ENCODE measurements around the gene CASZ1. TPM values are rescaled to one million over a fixed set of nuclear protein-coding genes. Genes with fewer than 3 reads are reported as not detected.

The CASZ1 gene
- polyA plus RNA-seq, 1 donor, result 16.2 TPM

GRCh38 chr1:10821388-10821787 is 24.9 kb upstream of the CASZ1 start:
- Histone ChIP-seq H3K36me3 (ENCODE audit: control insufficient read depth, insufficient read depth, low read length) (no peaks in the 10 kb centered on the region), H3K27me3 (ENCODE audit: control insufficient read depth, insufficient read depth, low read length) (no peaks in the 10 kb centered on the region), H3K27ac (ENCODE audit: low read length) (no peak overlapping the region), H3K4me1 (ENCODE audit: control insufficient read depth, insufficient read depth, low read length) (no peaks in the 10 kb centered on the region), H3K9me3 (ENCODE audit: control insufficient read depth, low read depth, low read length) (no peaks in the 10 kb centered on the region), H3K4me3 (ENCODE audit: low read length) (no peak overlapping the region)
- WGBS (ENCODE audit: insufficient coverage, low lambda C conversion rate), result no CpG with 5 or more reads among the region's 2 CpGs
- no peak for DNase-seq

GRCh38 chr1:10820422-10820821 is 24.0 kb upstream of the CASZ1 start:
- H3K36me3 ChIP-seq (ENCODE audit: control insufficient read depth, insufficient read depth, low read length), result no peaks in the 10 kb centered on the region
- no CpG with 5 or more reads among the region's 7 CpGs for WGBS (ENCODE audit: insufficient coverage, low lambda C conversion rate)
- H3K4me1 ChIP-seq (ENCODE audit: control insufficient read depth, insufficient read depth, low read length), result no peaks in the 10 kb centered on the region
- no peaks in the 10 kb centered on the region for H3K27me3 ChIP-seq (ENCODE audit: control insufficient read depth, insufficient read depth, low read length)
- DNase-seq, result no peak
- no peaks in the 10 kb centered on the region for H3K9me3 ChIP-seq (ENCODE audit: control insufficient read depth, low read depth, low read length)
- H3K27ac ChIP-seq (ENCODE audit: low read length), result no peak overlapping the region
- H3K4me3 ChIP-seq (ENCODE audit: low read length), result no peak overlapping the region

GRCh38 chr1:10819198-10819901 is 22.9 kb upstream of the CASZ1 start:
- Histone ChIP-seq H3K9me3 (ENCODE audit: control insufficient read depth, low read depth, low read length) (no peaks in the 10 kb centered on the region), H3K4me1 (ENCODE audit: control insufficient read depth, insufficient read depth, low read length) (peaks cover 7% of the 10 kb centered on the region), H3K27me3 (ENCODE audit: control insufficient read depth, insufficient read depth, low read length) (no peaks in the 10 kb centered on the region), H3K27ac (ENCODE audit: low read length) (no peak overlapping the region), H3K4me3 (ENCODE audit: low read length) (no peak overlapping the region), H3K36me3 (ENCODE audit: control insufficient read depth, insufficient read depth, low read length) (no peaks in the 10 kb centered on the region)
- no peak for DNase-seq
- no CpG with 5 or more reads among the region's 13 CpGs for WGBS (ENCODE audit: insufficient coverage, low lambda C conversion rate)

GRCh38 chr1:10818262-10819197 is 22.1 kb upstream of the CASZ1 start:
- Histone ChIP-seq H3K4me3 (ENCODE audit: low read length) (no peak overlapping the region), H3K27ac (ENCODE audit: low read length) (no peak overlapping the region), H3K27me3 (ENCODE audit: control insufficient read depth, insufficient read depth, low read length) (no peaks in the 10 kb centered on the region), H3K4me1 (ENCODE audit: control insufficient read depth, insufficient read depth, low read length) (peaks cover 7% of the 10 kb centered on the region), H3K36me3 (ENCODE audit: control insufficient read depth, insufficient read depth, low read length) (no peaks in the 10 kb centered on the region), H3K9me3 (ENCODE audit: control insufficient read depth, low read depth, low read length) (no peaks in the 10 kb centered on the region)
- no CpG with 5 or more reads among the region's 17 CpGs for WGBS (ENCODE audit: insufficient coverage, low lambda C conversion rate)
- peak in 1 of 2 donors; percentile 20 for DNase-seq

GRCh38 chr1:10816743-10817369 is 20.4 kb upstream of the CASZ1 start:
- H3K27me3 ChIP-seq (ENCODE audit: control insufficient read depth, insufficient read depth, low read length), result no peaks in the 10 kb centered on the region
- peaks cover 7% of the 10 kb centered on the region for H3K4me1 ChIP-seq (ENCODE audit: control insufficient read depth, insufficient read depth, low read length)
- no peaks in the 10 kb centered on the region for H3K9me3 ChIP-seq (ENCODE audit: control insufficient read depth, low read depth, low read length)
- no peak for DNase-seq
- no peaks in the 10 kb centered on the region for H3K36me3 ChIP-seq (ENCODE audit: control insufficient read depth, insufficient read depth, low read length)
- H3K4me3 ChIP-seq (ENCODE audit: low read length), result no peak overlapping the region
- no peak overlapping the region for H3K27ac ChIP-seq (ENCODE audit: low read length)
- no CpG with 5 or more reads among the region's 13 CpGs for WGBS (ENCODE audit: insufficient coverage, low lambda C conversion rate)

- Histone ChIP-seq H3K4me3 (ENCODE audit: low read length) (no peak overlapping the region), H3K4me1 (ENCODE audit: control insufficient read depth, insufficient read depth, low read length) (peaks cover 7% of the 10 kb centered on the region), H3K27ac (ENCODE audit: low read length) (no peak overlapping the region), H3K9me3 (ENCODE audit: control insufficient read depth, low read depth, low read length) (no peaks in the 10 kb centered on the region), H3K27me3 (ENCODE audit: control insufficient read depth, insufficient read depth, low read length) (no peaks in the 10 kb centered on the region), H3K36me3 (ENCODE audit: control insufficient read depth, insufficient read depth, low read length) (no peaks in the 10 kb centered on the region)
- no CpG with 5 or more reads among the region's 7 CpGs for WGBS (ENCODE audit: insufficient coverage, low lambda C conversion rate)
- DNase-seq, result no peak
Observed at GRCh38 chr1:10816233-10816632, 19.8 kb upstream of the CASZ1 start.

GRCh38 chr1:10815858-10816195 is 19.4 kb upstream of the CASZ1 start:
- H3K27me3 ChIP-seq (ENCODE audit: control insufficient read depth, insufficient read depth, low read length), result no peaks in the 10 kb centered on the region
- H3K9me3 ChIP-seq (ENCODE audit: control insufficient read depth, low read depth, low read length), result no peaks in the 10 kb centered on the region
- no peak overlapping the region for H3K27ac ChIP-seq (ENCODE audit: low read length)
- H3K4me3 ChIP-seq (ENCODE audit: low read length), result no peak overlapping the region
- H3K36me3 ChIP-seq (ENCODE audit: control insufficient read depth, insufficient read depth, low read length), result no peaks in the 10 kb centered on the region
- no CpG with 5 or more reads among the region's 5 CpGs for WGBS (ENCODE audit: insufficient coverage, low lambda C conversion rate)
- DNase-seq, result no peak
- H3K4me1 ChIP-seq (ENCODE audit: control insufficient read depth, insufficient read depth, low read length), result peaks cover 7% of the 10 kb centered on the region

GRCh38 chr1:10814976-10815857 is 18.8 kb upstream of the CASZ1 start:
- H3K9me3 ChIP-seq (ENCODE audit: control insufficient read depth, low read depth, low read length), result no peaks in the 10 kb centered on the region
- H3K4me3 ChIP-seq (ENCODE audit: low read length), result no peak overlapping the region
- DNase-seq, result no peak
- peaks cover 7% of the 10 kb centered on the region for H3K4me1 ChIP-seq (ENCODE audit: control insufficient read depth, insufficient read depth, low read length)
- no peak overlapping the region for H3K27ac ChIP-seq (ENCODE audit: low read length)
- H3K36me3 ChIP-seq (ENCODE audit: control insufficient read depth, insufficient read depth, low read length), result no peaks in the 10 kb centered on the region
- no CpG with 5 or more reads among the region's 15 CpGs for WGBS (ENCODE audit: insufficient coverage, low lambda C conversion rate)
- H3K27me3 ChIP-seq (ENCODE audit: control insufficient read depth, insufficient read depth, low read length), result peaks cover 4% of the 10 kb centered on the region

- H3K36me3 ChIP-seq (ENCODE audit: control insufficient read depth, insufficient read depth, low read length), result no peaks in the 10 kb centered on the region
- H3K9me3 ChIP-seq (ENCODE audit: control insufficient read depth, low read depth, low read length), result no peaks in the 10 kb centered on the region
- DNase-seq, result no peak
- peaks cover 7% of the 10 kb centered on the region for H3K27me3 ChIP-seq (ENCODE audit: control insufficient read depth, insufficient read depth, low read length)
- H3K4me1 ChIP-seq (ENCODE audit: control insufficient read depth, insufficient read depth, low read length), result peaks cover 7% of the 10 kb centered on the region
- no peak overlapping the region for H3K4me3 ChIP-seq (ENCODE audit: low read length)
- no CpG with 5 or more reads among the region's 10 CpGs for WGBS (ENCODE audit: insufficient coverage, low lambda C conversion rate)
- no peak overlapping the region for H3K27ac ChIP-seq (ENCODE audit: low read length)
Observed at GRCh38 chr1:10814312-10814711, 17.9 kb upstream of the CASZ1 start.

- H3K27ac ChIP-seq (ENCODE audit: low read length), result no peak overlapping the region
- H3K9me3 ChIP-seq (ENCODE audit: control insufficient read depth, low read depth, low read length), result no peaks in the 10 kb centered on the region
- DNase-seq, result no peak
- peaks cover 11% of the 10 kb centered on the region for H3K27me3 ChIP-seq (ENCODE audit: control insufficient read depth, insufficient read depth, low read length)
- H3K36me3 ChIP-seq (ENCODE audit: control insufficient read depth, insufficient read depth, low read length), result no peaks in the 10 kb centered on the region
- peaks cover 7% of the 10 kb centered on the region for H3K4me1 ChIP-seq (ENCODE audit: control insufficient read depth, insufficient read depth, low read length)
- no peak overlapping the region for H3K4me3 ChIP-seq (ENCODE audit: low read length)
- WGBS (ENCODE audit: insufficient coverage, low lambda C conversion rate), result no CpG with 5 or more reads among the region's 14 CpGs
Observed at GRCh38 chr1:10813799-10814198, 17.4 kb upstream of the CASZ1 start.

Measured in large intestine (tissue), 3 donors.